HG03520 (cell line): ENCODE measurements around the gene LRRFIP1.
"Not testable (repeated sequence)": the region's sequence is repeated elsewhere in the genome, so short reads cannot be mapped to it uniquely, and the experiment has no call there.

ENCODE experiments used
- ATAC-seq: cut with Tn5 transposase; IDR thresholded peaks from one replicate; pipeline ENCODE4 v1.9.1; 2021; ENCODE audit warnings: mild to moderate bottlenecking, moderate library complexity; ENCODE audit not compliant: unreplicated experiment

The LRRFIP1 gene

DNA sequence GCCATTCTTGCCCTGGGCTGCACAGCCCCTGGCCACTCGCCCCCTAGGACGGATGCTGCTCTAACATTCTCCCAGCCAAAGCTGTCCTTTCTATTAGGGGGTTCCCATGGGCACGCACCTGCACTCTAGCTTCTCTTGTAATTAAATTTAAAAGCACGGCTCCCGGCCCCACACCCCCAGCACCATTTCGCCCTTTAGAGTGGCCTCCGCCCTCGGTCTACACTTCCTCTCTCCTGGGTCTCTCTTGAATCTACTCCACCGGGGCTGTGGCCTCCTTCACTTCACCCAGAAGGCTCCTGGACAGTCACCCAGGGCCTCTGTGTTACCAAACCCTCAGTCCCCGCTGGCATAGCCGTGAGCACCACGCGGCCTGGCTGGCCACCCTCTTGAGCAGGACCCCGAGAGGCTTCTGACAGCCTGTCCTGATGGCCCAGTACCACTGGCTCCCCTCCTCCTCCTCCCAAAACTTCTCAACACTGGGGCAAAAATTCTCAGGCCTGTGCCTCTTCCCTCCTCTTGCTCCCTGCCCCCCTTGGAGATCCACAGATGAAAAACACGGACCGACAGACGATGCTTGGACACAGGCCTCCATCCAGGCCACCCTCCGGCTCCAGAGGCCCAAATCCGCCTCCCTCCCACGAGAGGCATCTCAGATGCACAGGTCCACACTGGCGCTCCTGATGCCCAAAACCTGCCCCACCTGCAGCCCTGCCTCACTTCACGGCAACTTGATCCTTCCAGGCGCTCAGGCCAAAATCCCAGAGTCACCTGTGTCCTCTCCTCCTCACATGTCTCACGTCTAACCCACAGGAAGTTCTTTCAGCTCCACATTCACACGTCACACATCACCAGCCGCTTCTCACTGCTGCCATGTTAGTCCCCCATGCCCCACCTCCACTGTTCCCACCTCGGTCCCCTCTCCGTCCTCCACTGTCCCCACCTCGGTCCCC, 29.9 kb upstream of the LRRFIP1 start:
- no peak for ATAC-seq

DNA sequence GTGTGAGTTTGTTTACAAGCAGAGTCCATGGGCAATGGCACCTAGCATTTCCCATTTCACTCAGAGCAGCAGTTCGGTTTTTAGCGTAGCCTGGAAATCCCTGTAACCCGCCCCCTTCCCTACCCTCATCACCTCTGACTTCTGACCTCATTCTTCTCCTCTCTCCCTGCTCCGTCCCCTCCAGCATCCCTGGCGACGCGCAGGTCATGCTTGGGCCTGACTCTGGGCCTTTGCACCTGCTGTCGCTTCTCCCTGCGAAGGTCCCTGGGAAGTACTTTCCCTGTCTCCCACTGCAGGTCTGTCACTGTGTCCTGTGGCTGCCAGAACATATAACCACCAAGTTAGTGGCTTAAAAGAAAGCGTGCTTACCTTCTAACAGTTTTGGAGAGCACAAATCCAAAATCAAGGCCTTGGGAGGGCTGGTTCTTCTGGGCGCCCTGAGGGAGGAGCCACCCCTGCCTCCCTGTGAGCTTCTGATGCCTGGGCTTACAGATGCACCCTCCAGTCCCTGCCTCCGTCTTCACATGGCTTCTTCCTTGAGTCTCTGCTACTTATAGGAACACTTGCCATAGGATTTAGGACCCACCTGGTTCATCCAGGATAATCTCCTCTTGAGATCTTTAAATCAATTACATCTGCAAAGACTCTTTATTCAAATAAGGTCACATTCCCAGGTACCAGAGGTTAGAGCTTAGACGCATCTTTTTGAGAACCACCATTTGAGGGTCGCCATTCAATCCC, 28.7 kb upstream of the LRRFIP1 start:
- no peak for ATAC-seq

DNA sequence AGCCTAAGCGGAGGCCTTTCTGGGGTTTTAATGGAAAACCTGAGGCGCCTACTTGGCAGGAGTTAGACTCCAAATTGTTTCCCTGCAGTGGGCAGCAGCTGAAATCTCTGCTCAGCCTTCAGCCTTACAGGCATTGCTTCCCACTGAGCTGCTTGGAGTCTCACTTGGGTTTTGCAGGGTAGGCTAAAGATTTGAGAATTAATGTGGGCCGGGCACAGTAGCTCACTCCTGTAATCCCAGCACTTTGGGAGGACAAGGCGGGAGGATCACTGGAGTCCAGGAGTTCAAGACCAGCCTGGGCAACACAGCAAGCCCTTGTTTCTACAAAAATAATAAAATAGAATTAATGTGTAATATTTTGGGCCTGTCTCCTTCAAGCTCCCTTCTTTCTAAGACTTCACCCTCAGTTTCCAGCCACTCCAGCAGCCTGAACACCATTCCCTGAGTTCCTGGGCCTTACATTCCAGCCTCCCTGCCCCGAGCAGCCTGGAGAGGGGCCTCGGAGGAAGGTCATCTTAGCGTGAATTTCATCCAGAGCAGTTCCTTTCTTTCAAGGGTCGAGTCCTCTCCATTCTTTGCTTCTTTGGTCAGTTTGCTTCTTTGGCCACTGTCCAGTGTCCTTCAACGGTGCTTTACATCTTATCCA, 27.8 kb upstream of the LRRFIP1 start:
- no peak for ATAC-seq

DNA sequence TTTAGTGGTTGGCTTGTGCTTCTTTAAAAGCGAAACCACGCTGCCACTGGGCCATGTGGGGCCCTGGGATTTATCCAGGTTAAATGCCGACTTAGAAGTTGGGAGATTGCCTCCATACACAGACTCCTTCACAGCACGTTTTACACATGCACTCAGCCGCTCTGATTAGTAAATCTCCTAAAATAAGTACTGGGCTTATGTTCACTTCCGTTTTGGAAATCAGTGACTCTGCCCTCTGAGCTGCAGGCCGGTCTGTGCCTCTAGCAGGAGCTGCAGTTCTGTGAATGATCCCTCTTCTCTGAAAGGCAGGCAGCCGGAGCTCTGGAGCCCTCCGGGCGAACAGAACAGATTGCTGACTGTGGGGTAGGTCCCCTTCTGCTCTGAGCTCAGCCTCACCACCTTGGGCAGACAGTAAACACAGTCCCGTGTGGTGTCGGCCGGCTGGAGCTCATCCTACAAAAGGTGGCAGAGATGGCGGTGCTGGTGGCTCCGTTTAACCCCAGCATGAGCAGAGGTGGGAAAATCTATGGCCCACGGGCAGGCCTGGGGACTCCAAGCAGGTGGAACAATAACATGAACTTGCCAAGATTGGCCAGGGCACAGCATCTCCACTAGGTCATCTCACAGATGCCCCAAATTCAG, 27.1 kb upstream of the LRRFIP1 start:
- no peak for ATAC-seq

DNA sequence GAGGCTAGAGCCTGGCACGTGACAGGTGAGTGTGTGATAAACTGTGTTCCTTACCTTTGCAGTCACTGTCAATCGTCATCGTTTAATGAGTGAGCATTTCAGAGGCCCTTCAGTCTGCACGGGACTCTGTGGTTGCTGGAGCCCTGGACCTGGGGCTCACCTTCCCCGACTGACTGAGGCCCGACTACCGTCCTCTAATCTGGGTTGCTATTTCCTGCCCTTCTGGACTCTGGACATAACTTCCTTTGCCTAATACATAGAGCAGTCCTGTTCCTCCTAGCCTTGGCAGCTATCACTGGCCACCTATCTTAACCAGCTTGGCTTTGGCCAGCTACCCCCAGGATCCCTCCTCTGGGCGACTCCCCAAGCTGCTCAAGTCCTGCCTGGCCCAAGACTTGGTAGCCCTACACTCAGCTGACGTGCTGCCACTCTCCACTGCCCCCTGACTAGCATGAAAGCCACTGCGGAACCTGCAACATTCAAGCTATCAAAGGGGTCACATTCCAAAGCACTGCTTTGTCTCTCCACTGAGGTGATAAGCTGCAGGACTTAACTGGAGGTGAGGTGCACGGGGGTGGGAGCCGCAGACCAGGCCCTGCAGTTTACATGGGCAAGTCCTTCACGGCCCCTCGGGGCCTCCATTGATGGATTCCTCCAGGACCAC, 25.8 kb upstream of the LRRFIP1 start:
- no peak for ATAC-seq

DNA sequence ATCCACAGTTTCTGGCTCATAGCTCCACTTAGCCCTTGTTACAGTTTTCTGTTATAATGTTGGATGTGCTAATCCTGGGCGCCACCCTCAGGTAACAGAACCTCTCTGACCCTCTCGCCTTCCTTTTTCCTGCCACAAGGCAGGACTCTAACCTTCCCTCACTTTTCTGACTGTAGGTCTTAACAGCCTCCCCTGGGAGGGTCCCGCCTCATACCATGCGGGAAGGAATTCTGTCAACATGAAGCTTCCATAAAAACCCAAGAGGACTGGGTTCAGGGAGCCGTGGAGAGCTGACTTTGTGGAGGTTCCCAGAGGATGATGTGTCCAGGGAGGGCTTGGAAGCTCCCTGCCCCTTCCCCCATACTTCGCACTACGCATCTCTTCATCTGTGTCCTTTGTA, 25.0 kb upstream of the LRRFIP1 start:
- no peak for ATAC-seq

DNA sequence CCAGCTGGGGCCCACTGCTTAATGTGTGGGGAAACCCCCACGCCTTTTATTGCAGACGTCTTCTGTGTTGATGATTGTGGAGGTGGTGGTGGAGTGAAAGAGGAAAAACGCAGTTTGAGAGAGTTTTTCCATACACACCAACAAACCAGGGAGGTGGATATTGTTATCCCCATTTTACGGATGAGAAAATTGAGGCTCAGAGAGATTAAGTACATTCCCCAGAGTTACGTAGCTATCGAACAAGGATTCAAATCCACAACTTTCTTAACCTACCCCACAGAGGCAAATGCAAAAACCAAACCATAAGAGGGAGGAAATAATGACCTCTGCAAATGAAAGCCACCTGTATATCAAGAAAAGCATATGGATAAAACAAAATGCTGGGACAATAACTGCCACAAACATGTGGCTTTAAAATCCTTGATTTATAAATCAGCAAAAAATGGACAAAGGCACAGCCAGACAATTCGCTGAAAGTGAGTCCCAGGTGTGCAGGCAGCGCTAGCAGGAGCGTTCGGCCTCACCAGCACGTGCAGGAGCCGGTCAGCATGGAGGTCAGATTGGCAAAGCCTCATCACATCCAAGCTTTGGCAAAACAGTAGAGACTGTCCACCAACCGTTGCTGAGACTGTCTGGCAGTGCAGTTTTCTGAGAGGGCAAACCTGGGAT, 24.2 kb upstream of the LRRFIP1 start:
- ATAC-seq, result no peak

DNA sequence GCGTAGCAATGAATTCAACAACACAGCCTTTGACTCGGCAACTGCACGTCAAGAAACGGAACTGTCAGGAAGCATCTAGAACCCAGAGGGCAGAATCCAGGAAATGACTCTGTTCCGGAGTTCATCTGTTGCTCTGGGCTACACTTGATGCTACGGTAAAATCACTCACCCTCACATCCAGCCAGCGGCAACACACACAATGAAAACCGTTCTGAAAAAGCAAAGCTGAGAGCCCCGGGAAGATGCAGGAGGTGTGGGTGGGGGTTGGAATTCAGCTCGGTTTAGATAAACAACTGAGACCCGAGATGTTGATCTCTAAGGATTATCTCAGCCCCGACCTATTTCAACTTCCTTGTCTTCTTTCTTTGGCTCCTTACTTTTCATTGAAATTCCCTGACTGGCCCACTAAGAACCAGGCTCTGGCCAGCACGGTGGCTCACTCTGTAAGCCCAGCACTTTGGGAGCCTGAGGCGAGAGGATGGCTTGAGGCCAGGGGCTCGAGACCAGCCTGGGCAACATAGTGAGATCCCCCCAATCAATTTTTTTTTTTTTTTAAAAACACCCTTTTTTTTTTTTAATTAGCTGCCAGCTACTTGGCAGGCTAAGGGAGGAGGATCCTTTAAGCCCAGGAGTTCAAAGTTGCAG, 23.5 kb upstream of the LRRFIP1 start:
- ATAC-seq, result no peak

DNA sequence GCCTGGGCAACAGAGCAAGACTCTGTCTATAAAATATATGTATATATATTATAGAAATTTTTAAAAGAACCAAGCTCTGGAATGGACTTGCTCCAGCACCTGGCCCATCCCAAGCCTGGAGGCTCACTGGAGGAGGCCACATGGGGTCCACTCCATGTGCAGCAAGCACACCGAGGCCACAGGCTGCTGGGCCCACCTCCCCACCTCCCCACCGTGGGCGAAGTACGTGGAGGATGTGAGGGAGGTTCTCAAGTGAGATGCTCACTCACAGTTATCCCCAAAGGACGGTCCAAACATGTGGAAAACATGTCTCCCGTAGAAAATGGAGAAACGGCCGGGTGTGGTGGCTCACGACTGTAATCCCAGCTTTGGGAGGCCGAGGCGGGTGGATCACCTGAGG, 23.0 kb upstream of the LRRFIP1 start:
- no peak for ATAC-seq

DNA sequence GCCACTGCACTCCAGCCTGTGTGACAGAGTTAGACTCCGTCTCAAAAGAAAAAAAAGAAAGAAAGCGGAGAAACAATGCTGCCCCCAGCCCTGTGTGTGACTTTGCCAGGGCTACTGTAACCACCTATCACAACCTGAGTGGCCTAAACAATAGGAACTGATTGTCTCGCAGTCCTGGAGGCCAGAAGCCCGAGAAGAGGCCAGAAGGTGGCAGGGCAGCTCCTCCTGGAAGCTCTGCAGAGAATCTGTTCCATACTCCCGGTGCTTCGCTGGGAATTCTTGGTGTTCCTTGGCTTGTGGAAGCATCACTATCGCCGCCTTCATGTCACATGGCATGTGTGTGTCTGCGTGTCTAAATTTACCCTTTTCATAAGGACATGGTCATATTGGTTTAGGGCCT, 22.4 kb upstream of the LRRFIP1 start:
- no peak for ATAC-seq

DNA sequence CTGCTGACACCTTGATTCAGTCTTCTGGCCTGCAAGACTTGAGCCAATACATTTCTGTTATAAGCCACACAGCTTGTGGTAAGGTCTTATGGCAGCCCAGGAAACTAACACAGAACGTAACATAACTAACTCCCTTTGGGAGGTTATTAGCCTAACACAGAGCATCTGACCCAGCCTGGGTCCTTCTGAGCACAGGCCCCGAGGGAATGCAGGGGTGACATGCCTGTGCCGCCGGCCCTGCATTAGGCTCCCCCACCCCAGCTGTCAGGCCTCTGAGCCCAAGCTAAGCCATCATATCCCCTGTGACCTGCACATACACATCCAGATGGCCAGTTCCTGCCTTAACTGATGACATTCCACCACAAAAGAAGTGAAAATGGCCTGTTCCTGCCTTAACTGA, 20.9 kb upstream of the LRRFIP1 start:
- ATAC-seq, result not testable (repeated sequence)

DNA sequence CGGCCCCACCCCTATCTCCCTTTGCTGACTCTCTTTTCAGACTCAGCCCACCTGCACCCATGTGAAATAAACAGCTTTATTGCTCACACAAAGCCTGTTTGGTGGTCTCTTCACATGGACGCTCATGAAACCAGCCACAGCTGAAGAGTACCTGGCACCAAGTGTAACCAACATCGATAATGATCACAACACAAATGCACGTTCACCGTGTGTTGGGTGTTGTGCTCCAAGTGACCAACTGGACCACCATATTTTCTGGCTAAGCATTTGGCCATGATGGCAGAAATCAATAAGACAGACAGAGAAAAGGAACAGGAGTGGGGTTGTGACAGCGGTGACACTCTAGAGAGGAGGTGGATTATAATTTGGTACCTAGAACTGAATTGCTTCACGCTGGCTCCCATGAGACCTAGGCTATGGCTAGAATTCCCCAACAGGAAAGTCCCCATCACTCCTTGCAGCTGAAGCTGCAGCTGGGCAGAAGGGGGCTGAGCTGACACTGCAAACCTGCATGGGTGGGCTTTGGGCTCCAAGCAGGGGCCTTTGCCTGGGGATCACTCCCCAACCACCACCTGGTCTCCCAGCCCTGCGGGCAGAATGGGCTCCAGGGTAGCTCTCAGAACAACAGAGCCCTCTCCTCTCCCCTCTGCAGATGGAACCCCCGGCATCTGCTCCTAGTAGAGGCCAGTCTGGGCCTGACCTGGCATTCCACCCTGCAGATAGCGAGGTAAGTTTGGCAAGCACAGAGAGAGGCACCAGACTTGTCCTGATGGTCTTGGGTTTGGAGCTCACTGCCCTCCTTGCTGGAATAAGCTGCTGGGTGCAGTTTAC, 14.6 kb upstream of the LRRFIP1 start:
- no peak for ATAC-seq

DNA sequence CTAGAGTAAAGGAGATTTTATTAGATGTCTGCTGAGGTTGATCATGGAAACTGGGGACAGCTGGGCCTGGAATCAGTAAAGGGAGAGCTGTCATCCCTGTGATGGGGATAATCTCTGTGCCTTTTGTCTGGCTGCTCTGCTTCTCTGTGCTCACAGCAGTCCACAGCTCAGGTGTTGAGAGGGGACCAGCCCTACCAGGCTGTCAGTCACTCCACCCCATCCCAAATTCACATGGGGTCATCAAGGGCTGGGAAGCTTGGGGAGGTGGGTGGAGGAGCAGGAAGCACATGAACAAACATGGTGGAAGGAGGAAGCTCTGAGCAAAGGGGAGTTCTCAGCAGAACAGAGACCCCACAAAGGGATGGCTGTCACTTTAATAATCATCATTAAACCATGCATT, 13.7 kb upstream of the LRRFIP1 start:
- no peak for ATAC-seq

DNA sequence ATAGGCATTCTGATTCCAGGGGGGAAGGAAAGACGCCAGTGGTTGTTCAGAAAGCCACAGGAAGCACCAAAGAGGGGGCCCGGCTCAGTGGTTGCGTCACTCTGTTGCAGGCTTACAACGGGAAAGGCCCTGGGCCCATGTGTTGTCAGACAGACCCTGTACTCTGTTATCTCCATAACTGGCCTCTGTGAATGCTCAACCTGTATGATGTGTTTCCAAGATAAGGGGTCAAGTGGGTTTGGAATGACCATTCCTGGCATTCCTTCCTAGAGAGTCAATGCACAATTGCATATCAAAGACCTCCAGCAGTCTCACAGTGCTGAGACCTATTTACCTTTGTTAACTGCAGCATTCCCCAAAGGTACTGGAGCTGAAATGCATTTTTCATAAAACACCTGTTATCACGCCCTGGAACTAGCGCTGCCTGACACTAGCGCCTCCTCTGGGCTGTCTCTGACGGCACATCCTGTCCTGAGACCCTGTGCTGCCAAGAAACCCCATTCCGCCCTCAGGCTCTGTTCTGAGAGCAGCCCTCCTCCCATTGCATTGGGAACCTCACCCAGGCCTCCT, 13.2 kb upstream of the LRRFIP1 start:
- ATAC-seq, result no peak

DNA sequence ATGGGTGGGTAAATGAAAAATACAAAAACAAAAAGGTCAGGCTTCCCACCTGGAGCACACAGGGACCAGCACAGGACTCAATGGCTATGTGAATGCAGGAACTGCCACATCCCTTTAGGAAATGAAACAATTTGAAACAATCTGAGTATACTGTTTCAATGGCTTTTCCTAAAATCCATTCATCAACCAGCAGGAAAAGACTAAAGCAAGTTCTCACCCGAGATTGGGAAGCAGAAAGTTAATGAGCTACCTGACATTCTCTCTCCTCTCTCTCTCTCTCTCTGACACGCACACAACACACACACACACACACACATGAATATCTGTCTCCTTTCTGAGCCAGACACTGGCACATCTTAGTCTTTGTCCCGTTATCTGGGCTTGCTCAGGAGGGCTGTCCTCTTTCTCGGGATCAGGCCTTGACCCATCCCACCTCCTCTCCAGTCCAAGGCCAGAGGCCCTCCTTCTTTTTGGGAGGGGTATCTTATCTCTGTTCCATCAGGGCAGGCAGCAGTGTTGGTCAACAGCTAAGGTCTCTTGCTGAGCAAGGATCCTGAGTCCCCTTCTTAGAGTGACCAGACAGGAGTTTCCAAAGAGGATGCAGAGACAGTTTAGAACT, 11.6 kb upstream of the LRRFIP1 start:
- no peak for ATAC-seq

DNA sequence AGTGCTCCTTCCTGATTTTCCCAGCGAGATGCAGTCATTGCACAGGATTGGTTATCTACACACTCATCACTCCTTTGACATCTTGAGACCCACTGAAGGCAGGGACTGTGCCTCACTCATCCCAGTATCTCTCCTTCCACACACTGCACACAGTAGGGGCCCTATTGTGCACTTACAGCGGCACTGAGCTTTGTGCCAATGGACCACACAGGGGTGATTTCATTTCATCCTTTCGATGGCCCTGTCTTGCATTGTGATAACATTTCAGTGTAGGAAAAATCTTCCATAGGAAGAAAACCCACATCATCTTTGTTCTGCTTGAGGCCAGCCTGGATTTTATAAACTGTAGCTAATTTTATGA, 11.0 kb upstream of the LRRFIP1 start:
- ATAC-seq, result no peak

DNA sequence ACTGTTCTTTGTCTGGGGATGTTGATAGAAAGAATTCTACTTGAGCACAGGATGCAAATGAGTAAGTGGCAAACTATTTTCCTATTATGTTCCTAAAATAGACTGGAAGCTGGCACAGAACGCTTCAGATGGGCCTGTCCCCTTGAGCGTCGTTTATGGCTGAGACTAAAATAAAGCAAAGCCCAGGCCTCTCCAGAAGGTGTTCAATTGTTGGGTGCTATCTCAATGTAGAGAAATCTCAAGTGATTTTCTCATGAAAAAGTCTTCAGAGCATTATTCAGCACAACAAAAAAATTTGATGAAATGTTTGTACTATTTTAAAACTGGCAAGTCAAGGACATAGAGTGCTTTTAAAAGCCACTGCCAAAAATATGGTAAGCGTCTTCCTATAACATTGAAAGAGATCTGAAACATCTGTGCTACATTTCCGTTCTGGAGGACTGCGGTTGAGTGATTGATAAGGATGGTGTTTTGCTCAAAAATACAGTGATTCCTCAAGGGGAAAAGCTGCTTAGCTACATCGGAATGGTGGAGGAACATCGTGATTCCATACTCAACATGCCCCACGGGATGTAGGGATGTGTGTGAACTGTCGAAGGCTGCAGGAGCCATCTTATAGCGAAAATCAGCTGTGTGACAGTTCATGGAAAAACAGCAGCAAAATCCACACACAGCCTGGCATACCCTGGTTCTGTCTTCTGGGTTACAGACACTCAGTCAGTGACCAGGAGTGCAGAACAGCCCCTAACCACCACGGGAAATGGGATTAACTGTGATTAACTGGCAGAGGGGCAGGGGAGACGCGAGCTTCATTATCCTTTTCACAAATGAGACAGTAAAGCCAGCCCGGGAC, 10.4 kb upstream of the LRRFIP1 start:
- ATAC-seq, result no peak
